ENCODE data around the gene PCDH7. TPM values are rescaled to one million over a fixed set of nuclear protein-coding genes. Genes with fewer than 3 reads are reported as not detected.

Gene PCDH7
- polyA plus RNA-seq, 1 experiment, result 15.3 TPM

- Histone ChIP-seq H3K36me3 (ENCODE audit: control insufficient read depth, insufficient read depth, low read length) (no peaks in the 10 kb centered on the region), H3K4me3 (ENCODE audit: low read depth, low read length) (peak overlapping the region; percentile 49), H3K27me3 (ENCODE audit: control insufficient read depth, insufficient read depth, low read length) (peaks cover 8% of the 10 kb centered on the region)
- no peak for DNase-seq (ENCODE audit: low read depth)
- TF ChIP-seq CTCF (IDR thresholded peaks at IDR 0.05; ENCODE audit: insufficient read depth, low read depth, low read length), result no peak
- ChIA-PET CTCF (interaction anchor here (1.0 to 1.4 kb wide), 3 partner anchors 8 to 326 kb away, joined by 3 to 4 read pairs (median 3); no protein-coding TSS in a partner anchor), POLR2A (interaction anchor here (0.5 kb wide), 1 partner anchor 10 kb away, joined by 6 read pairs; no protein-coding TSS in a partner anchor)
Observed at GRCh38 chr4:30719454-30720020, 632 bp upstream of the PCDH7 start.

- POLR2A ChIA-PET, result no interaction called here
- no peak for DNase-seq (ENCODE audit: low read depth)
- Histone ChIP-seq H3K27me3 (ENCODE audit: control insufficient read depth, insufficient read depth, low read length) (peaks cover 8% of the 10 kb centered on the region), H3K4me3 (ENCODE audit: low read depth, low read length) (peak overlapping the region; percentile 49), H3K36me3 (ENCODE audit: control insufficient read depth, insufficient read depth, low read length) (no peaks in the 10 kb centered on the region)
- CTCF ChIA-PET, result interaction anchor here (0.9 kb wide), 1 partner anchor 61 kb away, joined by 3 read pairs; no protein-coding TSS in a partner anchor
- TF ChIP-seq CTCF (IDR thresholded peaks at IDR 0.05; ENCODE audit: insufficient read depth, low read depth, low read length), result no peak
Observed at GRCh38 chr4:30720661-30721184, 554 bp downstream of the PCDH7 start.

- no peak for DNase-seq (ENCODE audit: low read depth)
- POLR2A ChIA-PET, result no interaction called here
- CTCF ChIA-PET, result interaction anchor here (0.8 to 1.8 kb wide), 10 partner anchors 9 to 434 kb away, joined by 3 to 8 read pairs (median 3); no protein-coding TSS in a partner anchor
- H3K36me3 ChIP-seq (ENCODE audit: control insufficient read depth, insufficient read depth, low read length), result no peaks in the 10 kb centered on the region
- H3K4me3 ChIP-seq (ENCODE audit: low read depth, low read length), result peak overlapping the region; percentile 49
- TF ChIP-seq CTCF (IDR thresholded peaks at IDR 0.05; ENCODE audit: insufficient read depth, low read depth, low read length), result no peak; the same call in 1 of the 2 replicates
- peaks cover 8% of the 10 kb centered on the region for H3K27me3 ChIP-seq (ENCODE audit: control insufficient read depth, insufficient read depth, low read length)
Observed at GRCh38 chr4:30721185-30722091, 1.3 kb downstream of the PCDH7 start.

GRCh38 chr4:30722092-30722358, 1.9 kb downstream of the PCDH7 start:
- no peak for TF ChIP-seq CTCF (IDR thresholded peaks at IDR 0.05; ENCODE audit: insufficient read depth, low read depth, low read length)
- CTCF ChIA-PET, result interaction anchor here (0.9 to 1.8 kb wide), 8 partner anchors 8 to 434 kb away, joined by 3 to 8 read pairs (median 3); no protein-coding TSS in a partner anchor
- H3K4me3 ChIP-seq (ENCODE audit: low read depth, low read length), result peak overlapping the region; percentile 49
- no peak for DNase-seq (ENCODE audit: low read depth)
- no peaks in the 10 kb centered on the region for H3K36me3 ChIP-seq (ENCODE audit: control insufficient read depth, insufficient read depth, low read length)
- POLR2A ChIA-PET, result no interaction called here
- peaks cover 8% of the 10 kb centered on the region for H3K27me3 ChIP-seq (ENCODE audit: control insufficient read depth, insufficient read depth, low read length)
